GM18517 (cell line): ENCODE data around the gene DRG2.
A peak's percentile ranks its signal among the peaks of the same experiment; 100 is the strongest.

Experiments
- ATAC-seq: cut with Tn5 transposase; IDR thresholded peaks from one replicate; pipeline ENCODE4 v1.9.1; 2021; ENCODE audit warnings: mild to moderate bottlenecking, moderate library complexity; ENCODE audit not compliant: unreplicated experiment

The DRG2 gene

GRCh38 chr17:18087610-18088491, at the start of gene DRG2:
Gene DRG2 (plus strand): TSS chr17:18087948. CDS start chr17:18088024, 76 bp downstream.
- ATAC-seq = peak; percentile 68

- ATAC-seq = no peak
Observed at GRCh38 chr17:18038149-18038850, 49.4 kb upstream of the DRG2 start.

- ATAC-seq = peak; percentile 88
Observed at GRCh38 chr17:18038861-18039534, 48.8 kb upstream of the DRG2 start, which contains the start of the genes ATPAF2 and GID4. Gene ATPAF2 (minus strand): TSS chr17:18039168. CDS start chr17:18039013, 155 bp downstream. Gene GID4 (plus strand): TSS chr17:18039408. CDS start chr17:18039465, 57 bp downstream.

DNA sequence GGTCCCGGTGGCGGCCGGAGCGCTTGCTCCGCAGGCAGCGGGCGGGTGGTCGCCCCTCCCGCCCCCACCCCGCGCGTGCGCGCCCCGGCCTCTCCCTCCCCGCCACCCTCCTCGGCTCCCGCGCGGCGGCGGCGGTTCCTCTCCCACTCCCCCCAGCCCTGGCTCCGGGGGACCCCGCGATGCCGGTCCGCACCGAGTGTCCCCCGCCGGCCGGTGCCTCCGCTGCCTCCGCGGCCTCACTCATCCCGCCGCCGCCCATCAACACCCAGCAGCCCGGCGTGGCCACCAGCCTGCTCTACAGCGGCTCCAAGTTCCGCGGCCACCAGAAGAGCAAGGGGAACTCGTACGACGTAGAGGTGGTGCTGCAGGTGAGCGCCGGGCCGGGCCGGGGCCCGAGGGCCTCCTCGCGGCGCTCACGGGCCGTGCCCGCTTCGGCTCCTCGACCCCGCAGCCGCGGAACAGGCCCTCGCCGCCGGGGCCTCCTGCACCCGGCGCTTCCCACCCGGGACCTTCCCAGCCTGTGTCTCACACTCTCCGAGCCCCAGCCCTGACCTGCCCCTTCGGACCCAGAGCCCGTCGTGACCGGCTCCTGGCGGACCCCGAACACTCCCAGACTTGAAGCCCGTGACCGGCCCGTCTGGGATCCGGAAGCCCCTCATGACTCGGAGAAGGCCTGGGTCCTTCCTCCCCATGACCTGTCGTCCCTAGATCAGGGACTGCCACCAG, 48.0 kb upstream of the DRG2 start:
- ATAC-seq = peak; percentile 4

DNA sequence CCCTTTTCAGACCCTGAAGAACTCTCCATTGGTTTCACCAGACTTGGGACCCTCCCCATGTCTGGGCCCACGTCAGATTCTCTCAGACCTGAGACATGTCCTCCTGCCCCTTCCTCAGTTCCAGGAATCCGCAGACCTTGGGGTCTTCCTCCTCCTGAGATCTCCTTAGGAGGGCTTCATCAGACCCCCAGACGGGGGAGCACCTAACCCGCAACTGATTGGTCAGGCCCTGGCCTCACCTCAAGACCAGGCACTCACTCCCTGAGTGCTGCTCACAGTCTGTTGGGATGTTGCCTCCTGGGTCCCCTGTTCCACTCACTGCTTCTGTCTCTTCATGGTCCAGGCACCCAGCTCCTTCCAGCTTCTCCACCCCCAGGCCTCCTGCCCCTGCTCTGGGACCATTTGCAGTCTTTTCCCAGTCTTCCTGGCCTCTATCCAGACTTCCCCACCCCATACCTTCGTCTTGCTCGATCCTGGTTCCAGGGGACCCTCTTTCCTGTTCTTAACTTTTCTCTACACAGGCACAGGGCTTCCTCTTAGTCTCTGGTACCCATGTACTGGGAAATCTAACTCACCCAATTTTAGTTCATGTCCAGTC, 47.4 kb upstream of the DRG2 start:
- no peak for ATAC-seq

DNA sequence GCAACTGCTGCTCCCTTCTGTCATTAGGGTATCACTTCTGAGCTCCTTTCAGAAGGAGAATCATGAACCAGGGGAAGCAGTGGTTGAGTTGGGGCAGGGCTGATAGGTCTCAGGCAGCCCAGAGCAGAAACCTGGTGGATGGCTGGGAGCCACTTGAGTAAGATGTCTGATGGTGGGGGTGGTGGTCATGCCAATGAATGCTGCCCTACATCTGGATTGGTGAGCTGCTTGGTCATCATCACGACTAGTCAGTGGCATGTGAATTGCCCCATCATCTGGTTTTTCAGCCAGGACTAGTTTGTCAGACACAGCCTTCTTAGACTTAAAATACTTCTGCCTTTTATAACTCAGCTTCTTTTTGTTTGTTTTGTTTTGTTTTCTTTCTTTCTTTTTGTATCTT, 46.0 kb upstream of the DRG2 start:
- ATAC-seq = no peak

DNA sequence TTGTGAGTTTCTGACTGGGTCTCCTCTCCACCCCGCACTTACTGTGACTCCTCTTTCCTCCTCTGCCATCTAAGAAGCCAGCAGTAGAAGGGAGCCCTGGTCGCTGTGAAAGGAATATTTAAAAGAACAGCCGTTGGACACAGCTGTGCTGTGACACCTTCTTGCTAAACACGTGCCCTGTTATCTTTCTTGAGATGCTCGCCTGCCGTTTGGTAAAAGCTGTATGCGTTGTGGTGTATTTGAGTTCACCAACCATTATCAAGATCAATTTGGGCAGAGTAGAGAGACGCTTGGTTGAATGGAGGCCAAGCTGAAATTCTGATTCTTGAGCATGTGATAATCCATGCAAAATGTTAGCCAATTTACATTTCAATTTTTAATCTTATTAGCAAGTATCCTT, 44.8 kb upstream of the DRG2 start:
- no peak for ATAC-seq

GRCh38 chr17:18043491-18043890, 44.3 kb upstream of the DRG2 start:
- ATAC-seq = no peak

- ATAC-seq = no peak
Observed at GRCh38 chr17:18044609-18045008, 43.1 kb upstream of the DRG2 start.

GRCh38 chr17:18045691-18046350, 41.9 kb upstream of the DRG2 start:
- ATAC-seq = no peak

- no peak for ATAC-seq
Observed at GRCh38 chr17:18055597-18055996, 32.2 kb upstream of the DRG2 start.

- ATAC-seq = no peak
Observed at GRCh38 chr17:18056214-18056613, 31.5 kb upstream of the DRG2 start.

- no peak for ATAC-seq
Observed at GRCh38 chr17:18059283-18059682, 28.5 kb upstream of the DRG2 start.

- no peak for ATAC-seq
Observed at GRCh38 chr17:18064053-18064452, 23.7 kb upstream of the DRG2 start.

DNA sequence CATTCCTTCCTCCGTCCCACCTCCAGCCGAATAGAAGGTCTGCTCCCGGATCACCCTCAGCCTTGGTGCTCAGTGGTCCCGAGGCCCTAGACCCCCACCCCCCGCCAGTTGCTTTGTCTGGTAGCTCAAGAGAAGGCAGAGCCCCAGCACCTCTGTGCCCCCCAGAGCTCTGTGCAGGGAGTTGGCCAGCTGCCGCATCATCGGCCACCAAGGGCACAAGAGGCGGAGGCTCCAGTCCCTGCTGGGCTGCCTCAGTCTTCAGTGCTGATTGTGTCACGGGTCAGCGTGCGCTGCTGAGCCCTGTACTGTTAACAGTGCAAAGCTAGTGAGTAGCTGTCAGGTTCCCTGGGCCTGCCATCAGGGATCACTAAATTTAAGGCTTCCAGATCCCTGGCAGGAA, 22.2 kb upstream of the DRG2 start:
- ATAC-seq = no peak

DNA sequence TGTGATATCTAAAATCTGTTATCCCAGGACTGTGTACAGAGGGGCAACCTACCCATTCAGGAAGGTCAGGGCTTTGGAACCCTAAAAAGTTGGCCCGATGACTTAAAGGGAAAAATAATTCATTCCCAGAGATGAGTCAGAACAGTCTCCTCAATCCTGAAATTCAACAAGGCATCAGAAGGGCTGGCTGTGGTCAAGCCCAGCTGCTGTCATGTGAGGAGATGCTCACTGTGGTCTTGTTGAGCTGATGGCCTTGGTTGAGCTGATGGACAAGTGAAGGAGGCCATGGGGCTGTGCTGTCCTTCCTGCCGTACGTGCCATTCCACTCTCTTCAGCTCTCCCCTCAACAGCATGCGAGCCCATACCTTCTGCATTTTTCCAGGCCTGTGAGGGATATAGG, 20.9 kb upstream of the DRG2 start:
- ATAC-seq = no peak

DNA sequence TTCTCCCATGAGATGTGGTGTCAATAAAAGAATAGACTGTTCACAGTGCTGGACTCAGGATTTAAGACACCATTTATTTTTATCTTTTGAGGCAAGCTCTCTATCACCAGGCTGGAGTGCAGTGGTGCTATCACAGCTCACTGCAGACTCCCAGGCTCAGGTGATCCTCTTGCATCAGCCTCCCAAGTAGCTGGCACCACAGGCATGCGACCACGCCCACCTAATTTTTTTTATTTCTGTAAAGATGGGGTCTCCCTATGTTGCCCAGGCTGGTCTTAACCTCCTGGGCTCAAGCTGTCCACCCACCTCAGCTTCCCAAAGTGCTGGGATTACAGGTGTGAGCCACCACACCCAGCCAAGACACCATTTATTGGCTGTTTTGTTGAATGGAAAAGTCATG, 18.6 kb upstream of the DRG2 start:
- ATAC-seq = no peak

- ATAC-seq = no peak
Observed at GRCh38 chr17:18070861-18071340, 16.8 kb upstream of the DRG2 start.

DNA sequence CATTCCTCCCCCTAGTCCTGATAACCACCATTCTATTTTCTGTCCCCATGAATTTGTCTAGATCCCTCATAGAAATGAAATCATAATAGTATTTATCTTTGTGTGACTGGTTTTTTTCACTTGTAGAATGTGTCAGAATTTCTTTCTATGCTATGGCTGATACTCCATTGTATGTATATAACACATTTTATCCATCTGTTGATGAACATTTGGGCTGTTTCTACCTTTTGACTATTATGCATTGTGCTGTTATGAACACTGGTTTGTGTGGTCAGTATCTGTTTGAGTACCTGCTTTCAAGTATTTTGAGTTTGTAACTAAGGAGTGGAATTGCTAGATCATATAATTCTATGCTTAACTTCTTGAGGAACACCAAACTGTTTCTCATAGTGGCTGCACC, 16.0 kb upstream of the DRG2 start:
- no peak for ATAC-seq
